Right kidney (tissue), 1 donor: ENCODE measurements around the gene NRL.
"Not testable (repeated sequence)": the region's sequence is repeated elsewhere in the genome, so short reads cannot be mapped to it uniquely, and the experiment has no call there.

ENCODE experiments used
- DNase-seq: peaks from one replicate; pipeline ENCODE4 v3.0.0-alpha.2; 2016

Gene NRL

DNA sequence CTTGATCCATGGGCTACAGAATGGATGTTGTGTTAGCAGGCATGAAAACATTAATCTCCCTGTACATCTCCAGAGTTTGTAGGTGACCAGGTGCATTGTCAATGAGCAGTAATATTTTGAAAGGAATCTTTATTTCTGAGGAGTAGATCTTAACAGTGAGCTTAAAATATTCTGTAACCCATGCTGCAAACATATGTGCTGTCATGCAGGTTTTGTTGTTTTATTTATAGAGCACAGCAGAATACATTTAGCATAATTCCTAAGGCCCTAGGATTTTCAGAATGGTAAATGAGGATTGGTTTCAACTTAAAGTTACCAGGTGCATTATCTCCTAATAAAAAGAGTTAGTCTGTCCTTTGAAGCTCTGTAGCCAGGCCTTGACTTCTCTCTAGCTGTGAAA, 12.2 kb upstream of the NRL start:
- DNase-seq = no peak

DNA sequence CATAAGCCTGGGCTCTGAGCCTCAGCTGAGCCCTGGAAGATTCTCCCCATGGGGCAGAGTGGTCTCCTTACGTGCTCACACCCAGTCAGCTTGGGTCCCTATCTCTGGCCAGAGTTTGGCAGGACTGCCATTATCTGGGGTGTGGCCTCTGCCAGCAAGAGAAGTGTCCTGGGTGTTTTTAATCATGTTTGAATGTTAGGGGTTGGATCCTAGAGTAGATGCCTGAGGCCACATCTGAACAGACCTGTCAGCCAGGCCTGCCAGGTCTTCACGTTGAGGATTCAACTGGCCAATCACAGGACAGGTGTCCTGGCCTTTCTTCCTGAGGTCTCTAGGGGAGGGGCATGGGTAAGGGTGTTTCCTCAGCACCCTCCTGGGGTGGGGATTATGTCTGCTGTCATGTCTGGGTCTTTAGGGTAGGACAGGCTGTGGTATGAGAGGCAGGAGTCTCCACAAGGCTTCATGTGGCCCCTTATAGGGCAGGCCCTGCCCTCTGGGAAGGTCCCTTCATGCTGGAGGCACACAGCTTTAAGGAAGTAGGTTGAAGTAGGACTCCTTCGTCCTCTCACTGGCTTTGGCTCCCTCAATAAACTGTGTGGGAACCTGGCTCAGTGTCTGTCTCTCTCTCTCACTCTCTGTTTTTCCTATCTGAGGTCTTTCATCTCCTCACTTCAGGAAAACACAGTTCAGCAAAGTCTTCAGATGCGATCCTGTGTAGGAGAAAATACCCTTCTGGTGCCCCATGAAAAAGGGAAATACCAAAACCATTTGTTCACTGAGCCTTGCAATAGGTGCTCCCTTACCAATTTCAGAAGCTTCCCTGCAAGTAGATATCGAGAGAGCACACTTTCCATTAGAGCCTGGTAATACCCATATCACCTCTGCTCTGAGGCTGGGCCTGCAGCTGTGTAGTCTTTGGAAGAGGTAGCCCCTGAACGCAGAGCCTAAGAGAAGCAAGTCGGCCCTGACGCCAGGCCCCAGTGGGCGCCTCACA, 9.0 kb upstream of the NRL start:
- DNase-seq = no peak

DNA sequence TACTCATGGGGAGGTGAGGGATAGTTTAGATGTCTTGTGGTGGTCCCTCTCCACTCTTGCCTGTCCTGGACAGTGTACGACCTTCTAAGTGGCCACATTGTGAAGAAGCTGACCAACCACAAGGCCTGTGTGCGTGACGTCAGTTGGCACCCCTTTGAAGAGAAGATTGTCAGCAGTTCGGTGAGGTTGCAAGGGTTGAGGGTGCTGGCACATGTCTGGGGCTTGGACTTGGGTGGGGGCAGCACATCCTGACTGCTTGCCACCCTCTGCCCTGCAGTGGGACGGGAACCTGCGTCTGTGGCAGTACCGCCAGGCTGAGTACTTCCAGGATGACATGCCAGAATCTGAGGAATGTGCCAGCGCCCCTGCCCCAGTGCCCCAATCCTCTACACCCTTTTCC, 8.1 kb upstream of the NRL start:
- DNase-seq = no peak

DNA sequence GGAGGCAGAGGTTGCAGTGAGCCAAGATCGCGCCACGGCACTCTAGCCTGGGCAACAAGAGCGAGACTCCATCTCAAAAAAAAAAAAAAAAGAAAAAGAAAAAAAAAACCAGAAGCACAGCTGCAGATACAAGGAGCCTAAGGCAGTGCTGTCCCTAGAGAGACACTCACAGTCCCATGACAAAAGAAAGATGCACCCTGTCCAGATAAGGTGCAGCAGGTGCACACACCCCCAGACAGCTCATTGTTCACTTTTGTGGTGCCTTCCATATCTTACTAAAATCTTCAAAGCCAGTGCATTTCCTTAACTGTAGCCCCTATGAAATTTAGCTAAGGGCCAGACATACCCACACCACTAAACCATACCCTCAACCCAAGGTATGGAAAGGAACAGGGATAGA, 7.7 kb upstream of the NRL start:
- no peak for DNase-seq

DNA sequence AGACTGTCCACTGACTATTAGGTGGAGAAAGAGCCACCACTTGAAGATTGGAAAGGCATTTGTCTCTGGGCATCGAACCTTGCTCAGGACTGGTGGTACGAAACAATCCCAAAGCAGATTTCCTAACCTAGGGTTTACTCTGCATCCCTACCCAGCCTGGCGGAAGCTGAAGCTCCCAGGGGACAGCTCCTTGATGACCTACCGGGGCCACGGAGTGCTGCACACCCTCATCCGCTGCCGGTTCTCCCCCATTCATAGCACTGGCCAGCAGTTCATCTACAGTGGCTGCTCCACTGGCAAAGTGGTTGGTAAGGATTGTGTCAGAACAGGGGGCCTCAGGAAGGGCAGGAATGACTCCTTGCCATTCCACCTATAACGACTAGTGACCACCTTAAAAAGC, 6.5 kb upstream of the NRL start:
- no peak for DNase-seq

DNA sequence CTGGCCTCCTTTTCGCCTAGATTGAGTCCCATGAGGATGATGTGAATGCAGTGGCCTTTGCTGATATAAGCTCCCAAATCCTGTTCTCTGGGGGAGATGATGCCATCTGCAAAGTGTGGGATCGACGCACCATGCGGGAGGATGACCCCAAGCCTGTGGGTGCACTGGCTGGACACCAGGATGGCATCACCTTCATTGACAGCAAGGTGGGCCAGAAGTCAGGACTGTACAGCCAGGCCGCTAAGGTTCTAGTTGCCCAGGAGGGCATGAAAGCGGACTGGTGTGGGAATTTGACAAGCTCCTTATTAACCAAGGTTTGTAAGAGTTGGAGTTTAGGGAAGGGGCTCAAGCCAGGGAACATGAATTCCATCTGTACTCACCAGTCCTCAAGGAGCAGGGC, 4.9 kb upstream of the NRL start:
- no peak for DNase-seq

DNA sequence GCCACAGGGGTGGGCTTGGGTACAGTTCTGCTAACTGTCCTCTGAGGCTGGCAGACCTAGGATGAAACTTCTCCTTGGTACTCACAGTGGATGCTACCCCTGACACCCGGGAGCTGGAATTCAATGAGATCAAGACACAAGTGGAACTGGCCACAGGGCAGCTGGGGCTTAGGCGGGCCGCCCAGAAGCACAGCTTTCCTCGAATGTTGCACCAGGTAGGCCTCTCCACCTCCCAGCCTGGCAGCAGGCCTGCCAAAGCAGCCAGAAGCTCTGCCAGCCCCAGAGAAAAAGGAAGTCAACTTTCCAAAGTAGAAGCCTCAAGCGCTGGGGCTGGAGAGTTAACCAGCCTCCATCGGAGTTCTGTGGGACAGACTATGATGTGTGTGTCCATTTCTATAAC, 2.4 kb upstream of the NRL start:
- DNase-seq = no peak

DNA sequence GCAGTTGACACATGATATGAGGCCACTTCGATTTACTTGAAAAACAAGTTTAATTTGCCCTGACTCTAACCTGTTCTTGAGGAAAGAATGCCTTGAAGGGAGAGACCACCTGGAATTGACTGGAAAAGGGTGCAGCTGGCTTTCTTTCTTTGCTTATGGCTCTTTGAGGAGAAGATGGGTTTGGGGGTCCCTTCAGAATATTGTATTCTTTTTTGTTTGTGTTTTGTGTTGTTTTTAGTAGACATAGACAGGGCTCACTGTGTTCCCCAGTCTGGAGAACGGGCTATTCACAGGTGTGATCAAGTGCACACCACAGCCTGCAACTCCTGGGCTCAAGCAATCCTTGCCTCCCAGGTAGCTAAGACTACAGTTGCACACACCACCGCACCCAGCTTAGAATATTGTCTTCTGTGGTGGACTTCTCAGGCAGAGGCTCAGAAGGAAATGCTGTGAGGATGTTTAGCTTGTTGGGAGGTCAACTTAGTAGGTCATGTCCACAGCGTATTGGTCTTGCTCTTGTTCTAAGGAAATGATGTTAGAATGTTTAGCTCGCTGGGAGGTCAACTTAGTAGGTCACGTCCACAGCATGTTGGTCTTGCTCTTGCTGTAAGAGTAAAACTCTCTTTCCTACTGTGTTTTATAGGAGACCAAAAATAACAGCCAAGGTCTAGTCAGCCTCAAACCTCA, 1.5 kb upstream of the NRL start:
- no peak for DNase-seq

DNA sequence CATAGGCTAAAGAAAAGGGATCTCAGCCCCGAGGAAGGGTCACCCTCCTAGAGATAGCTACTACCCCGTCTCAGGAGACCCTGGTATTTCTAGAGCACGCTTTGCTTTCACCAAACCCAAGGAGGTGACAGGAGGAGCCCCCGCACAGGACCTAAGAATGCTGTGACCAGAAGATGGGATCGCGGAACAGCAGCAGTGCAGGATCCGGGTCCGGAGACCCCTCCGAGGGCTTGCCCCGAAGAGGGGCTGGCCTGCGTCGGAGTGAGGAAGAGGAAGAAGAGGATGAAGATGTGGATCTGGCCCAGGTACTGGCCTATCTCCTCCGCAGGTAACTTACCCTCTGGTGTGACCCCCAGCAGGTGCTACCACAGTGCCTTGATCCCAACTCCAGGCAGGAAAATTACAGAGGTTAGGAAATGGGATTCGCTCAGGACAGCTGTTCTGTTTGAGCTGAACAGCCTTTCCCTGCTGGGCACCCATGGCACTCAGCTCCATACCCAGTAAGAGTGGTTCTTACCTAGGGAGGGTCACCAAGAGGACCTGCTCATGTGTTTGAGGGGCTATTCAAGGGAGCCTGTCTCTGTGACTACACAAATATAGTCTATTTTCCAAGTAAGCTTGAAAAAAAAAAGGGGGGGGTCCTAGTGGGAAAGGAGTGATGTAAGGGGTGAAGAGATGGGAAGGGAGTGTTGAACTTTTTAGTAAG, 826 bp upstream of the NRL start:
- DNase-seq = no peak

DNA sequence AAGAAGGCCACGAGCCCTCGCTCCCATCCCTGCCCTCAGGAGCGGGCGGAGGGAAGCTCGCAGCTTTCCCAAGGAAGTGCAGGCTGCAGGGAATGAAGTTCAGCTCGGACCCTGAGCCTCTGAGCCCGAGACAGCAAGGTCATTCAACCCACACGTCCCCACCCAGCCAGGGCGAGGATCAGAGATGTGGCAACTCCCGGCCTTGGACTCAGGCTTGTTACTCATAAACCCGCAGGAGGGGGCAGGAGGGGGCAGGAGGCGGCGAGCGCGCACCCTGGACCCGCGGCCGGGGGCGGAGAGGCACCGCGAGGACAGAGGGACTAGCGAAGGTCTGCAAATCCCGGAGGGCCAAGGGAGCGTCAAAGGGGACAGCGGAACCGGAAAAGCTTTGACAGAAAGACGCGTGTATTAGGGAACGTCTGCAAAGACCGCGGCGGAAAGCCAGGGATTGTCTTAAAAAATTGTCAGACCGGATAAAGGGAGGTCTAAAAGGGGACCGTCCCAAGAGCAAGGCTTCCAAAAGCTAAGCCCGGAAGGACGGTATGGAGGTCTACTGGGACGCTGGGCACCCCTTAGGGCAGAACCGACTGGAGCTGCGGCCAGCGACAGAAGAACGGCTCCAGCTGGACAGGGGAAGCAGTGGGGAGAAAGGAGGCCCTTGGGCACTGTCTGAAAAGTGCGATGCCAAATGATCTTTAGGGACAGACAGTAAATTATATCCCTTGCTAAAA, 783 bp downstream of the NRL start:
- peak; percentile 94 for DNase-seq

DNA sequence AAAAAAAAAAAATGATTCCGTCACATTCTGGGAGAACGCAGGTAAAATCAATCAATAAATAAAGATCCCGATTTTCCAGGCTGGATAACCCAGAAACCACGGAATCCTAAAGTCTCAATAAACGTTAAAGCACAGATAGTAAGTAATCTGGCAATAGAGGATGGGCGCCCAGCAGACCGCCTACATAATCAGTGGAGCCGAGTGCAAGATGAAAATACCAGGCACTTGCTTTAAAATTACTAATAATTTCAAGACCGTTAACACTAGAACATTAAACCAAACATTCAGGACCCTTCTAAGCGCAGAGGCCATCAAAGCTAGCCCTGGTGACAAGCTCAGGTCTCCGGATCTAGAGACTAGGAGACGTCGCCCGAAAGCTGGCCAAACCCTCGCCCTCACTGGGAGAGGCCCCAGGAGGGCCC, 1.4 kb downstream of the NRL start:
- no peak for DNase-seq

DNA sequence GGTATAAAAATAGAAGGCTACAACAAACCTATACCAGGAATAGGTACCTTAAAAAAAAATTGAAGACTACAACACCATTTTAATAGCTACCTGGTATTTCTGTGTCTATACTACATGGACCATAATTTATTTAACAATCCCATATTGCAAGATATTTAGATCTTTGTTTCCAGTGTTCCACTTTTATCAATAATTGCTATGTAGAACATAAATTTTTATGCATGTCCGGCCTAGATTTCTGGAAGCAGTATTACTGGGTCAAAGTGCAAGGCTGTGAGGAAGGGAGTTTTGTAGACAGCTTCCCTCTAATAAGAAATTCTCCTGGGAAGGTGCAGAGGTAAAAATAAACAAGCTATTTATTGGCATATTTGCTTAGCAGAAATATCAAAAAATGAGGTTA, 4.2 kb downstream of the NRL start:
- DNase-seq = no peak

DNA sequence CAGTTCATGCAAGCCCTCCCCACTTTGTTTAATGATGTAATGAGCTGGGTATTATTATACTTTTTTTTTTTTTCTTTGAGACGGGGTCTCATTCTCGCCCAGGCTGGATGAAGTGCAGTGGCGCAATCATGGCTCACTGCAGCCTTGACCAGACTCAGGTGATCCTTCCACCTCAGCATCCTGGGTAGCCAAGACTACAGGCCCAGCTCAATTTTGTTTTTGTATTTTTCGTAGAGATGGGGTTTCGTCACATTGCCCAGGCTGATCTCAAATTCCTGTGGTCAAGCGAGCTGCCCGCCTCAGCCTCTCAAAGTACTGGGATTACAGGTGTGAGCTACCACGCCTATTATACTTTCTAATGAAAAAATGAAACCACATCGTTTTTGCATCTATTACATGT, 4.7 kb downstream of the NRL start:
- no peak for DNase-seq

DNA sequence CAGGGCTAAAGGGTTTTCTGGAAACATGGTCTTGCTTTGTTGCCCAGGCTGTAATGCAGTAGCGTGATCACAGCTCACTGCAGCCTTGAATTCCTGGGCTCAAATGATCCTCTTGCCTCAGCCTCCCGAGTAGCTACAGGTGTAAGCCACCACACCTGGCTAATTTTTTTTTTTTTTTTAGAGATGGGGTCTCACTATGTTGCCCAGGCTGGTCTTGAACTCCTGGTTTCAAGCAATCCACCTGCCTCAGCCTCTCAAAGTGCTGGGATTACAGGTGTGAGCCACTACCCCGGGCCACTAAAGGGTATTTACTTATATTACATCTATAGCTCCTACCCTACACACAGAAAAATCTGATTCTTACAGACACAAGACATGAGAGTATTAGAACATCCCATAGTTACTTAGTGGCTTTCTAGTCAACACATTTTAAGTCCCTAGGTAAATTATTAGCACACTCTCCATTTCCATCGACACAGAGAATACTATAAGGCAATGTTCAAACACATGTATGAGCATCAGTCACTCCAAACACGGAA, 6.3 kb downstream of the NRL start:
- no peak for DNase-seq

DNA sequence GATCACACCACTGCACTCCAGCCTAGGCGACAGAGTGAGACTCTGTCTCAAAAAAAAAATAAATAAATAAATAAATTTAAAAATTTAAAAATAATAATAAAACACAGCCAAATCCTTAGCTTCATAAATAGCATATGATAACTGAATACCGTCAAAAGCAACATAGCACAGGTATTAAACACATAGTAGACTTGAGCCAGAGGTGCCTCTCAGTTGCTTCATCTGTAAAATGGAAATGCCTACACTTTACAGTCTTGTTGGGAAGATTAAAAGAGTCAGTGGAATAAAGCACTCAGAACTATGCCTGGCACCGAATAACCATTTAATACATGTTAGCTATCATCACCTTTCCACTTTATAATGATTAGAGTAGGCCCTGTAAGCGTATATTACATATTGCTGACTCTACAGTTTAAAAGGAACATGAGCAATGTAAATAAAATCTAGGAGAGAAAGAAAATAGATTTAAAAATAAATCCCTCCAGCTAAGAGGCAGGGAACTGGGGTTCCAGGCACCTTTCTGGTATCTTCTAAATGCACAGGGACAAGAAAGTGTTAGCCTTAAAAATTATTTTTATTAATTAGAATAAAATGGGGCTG, 8.0 kb downstream of the NRL start:
- no peak for DNase-seq

DNA sequence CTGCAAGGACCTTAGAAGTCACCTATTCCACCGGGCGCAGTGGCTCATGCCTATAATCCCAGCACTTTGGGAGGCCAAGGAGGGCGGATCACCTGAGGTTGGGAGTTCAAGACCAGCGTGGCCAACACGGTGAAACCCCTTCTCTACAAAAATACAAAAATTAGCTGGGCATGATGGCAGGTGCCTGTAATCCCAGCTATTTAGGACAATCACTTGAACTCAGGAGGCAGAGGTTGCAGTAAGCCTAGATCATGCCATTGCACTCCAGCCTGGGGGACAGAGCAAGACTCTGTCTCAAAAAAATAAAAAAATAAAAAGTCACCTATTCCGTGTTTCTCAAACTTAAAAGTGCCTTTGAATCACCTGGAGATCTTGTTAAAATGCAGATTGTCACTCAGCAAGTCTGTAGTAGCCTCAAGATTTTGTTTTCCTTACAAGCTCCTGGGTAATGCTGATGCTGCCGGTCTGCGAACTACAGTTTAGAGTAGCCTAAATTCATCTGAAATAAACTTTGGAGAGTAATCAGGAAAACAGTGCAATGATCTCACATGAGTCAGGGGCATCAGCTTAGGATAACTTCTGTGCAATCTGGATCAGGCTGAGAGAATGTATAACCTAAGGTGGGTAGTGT, 9.0 kb downstream of the NRL start:
- DNase-seq = not testable (repeated sequence)

DNA sequence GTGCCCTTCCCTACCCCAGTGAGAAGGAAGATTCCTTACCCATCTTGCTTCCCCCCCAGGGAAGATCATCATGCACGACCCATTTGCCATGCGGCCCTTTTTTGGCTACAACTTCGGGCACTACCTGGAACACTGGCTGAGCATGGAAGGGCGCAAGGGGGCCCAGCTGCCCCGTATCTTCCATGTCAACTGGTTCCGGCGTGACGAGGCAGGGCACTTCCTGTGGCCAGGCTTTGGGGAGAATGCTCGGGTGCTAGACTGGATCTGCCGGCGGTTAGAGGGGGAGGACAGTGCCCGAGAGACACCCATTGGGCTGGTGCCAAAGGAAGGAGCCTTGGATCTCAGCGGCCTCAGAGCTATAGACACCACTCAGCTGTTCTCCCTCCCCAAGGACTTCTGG, 11.3 kb downstream of the NRL start:
- DNase-seq = no peak

DNA sequence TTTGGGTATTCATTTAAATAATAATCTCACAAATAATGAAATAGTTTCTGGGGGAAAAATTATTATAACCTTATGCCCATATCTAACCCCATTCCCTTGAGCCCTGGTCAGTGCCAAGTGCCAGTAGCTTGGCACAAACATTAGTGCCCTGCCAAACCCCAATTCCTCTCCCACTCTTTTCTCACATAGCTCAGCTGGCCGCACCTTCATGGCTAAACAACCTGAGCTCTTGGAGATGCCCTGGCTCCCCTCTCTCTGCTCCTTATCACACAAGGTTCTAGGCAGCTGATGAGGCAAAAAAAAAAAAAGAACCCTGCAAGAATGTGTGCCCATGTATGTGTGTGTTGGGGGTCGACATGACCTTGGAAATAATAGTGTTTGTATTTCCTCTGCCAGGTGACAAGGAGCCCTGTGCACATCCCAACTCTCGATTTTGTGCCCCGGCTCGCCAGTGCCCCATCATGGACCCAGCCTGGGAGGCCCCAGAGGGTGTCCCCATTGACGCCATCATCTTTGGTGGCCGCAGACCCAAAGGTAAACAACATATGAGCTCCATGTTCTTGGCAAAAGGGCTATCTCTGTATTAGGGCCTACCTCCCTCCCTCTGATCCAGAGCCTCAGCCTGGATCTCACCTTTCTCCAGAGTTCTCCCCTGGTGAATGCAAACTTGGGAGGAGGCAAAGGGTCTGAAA, 12.2 kb downstream of the NRL start:
- DNase-seq = no peak

DNA sequence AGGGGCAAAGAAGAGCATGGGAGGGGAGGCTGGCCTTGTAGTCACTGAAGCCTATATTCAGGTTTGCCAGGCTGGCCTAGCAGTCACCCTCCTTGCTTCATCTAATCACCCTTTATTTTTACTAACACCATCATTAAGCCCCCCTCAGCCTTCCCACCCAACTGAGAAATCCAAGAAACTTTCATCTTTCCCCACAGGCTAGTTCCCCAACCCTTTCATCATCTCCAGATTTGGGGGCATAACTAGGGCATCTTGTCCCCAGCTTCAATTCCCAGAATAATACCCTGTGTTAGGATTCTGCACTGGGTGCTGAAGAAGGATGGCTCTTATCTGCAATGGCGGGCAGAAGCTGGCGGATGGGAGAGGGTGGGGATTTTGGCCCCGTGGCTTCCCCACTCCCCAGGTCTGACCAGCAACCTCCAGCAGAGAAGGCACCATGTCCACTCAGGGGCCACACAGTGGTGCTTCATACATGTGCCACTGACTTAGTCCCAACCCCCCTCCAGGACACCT, 13.7 kb downstream of the NRL start:
- no peak for DNase-seq
